ENCODE data around the gene KCNQ1.

DNA sequence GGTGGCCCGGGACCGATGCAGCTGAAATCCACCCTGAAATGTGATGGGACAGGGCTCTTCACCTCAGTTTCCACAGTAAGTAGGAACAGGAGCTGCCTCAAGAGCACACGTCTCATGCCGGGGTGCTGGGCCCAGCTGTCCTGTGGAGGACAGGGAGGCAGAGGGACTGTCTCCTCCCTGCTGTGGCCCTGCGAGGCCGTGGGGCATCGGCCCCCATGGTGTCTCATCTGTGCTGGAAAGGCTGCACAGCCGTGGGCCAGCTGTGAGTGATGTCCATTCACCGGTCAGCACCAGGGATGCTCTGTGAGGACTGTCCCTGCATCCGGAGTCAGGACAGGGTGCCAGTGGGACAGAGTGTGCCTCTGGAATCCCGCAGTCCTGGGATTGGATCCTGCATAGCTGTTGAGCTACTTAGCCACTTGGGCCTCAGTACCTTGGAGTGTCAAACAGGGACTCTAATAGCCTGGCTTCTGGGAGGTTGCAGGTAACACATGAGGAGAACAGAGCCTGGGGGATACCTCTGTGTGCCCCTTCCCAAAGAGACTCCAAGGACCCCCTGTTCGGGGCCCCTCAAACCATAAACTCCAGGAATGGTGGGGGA lies 17.0 kb upstream of the KCNQ1 start:
- no peak for TF ChIP-seq POLR2A (IDR thresholded peaks at IDR 0.05)
- TF ChIP-seq, protein P1, sequence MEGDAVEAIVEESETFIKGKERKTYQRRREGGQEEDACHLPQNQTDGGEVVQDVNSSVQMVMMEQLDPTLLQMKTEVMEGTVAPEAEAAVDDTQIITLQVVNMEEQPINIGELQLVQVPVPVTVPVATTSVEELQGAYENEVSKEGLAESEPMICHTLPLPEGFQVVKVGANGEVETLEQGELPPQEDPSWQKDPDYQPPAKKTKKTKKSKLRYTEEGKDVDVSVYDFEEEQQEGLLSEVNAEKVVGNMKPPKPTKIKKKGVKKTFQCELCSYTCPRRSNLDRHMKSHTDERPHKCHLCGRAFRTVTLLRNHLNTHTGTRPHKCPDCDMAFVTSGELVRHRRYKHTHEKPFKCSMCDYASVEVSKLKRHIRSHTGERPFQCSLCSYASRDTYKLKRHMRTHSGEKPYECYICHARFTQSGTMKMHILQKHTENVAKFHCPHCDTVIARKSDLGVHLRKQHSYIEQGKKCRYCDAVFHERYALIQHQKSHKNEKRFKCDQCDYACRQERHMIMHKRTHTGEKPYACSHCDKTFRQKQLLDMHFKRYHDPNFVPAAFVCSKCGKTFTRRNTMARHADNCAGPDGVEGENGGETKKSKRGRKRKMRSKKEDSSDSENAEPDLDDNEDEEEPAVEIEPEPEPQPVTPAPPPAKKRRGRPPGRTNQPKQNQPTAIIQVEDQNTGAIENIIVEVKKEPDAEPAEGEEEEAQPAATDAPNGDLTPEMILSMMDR (IDR thresholded peaks at IDR 0.05), result no peak
